ENCODE data around the gene MSI2. TPM values are rescaled to one million over a fixed set of nuclear protein-coding genes. Genes with fewer than 3 reads are reported as not detected.

Gene MSI2
- total RNA-seq, 2 donors from 2014 or later = 53.1 to 74.0 TPM

DNA sequence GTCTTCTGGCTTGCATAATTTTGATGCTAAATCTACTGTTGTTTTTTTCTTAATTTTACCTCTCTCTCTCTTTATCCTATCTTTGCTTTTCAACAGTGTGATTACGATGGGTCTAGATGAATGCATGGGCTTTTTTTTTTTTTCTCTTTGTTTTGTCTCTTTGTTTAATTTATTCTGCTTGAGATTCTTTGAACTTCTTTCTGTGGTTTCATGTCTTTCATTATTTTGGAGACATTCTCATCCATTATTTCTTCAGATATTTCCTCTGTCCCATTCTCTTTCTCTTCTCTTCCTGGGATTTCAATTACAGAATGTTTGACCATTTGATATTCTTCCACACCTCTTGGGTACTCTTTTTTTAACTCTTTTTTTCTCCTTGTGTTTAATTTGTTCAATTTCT, 436.4 kb downstream of the MSI2 start:
- Histone ChIP-seq H3K4me3 (no peak overlapping the region), H3K27me3 (replicated peaks; ENCODE audit: insufficient read depth) (no peaks in the 10 kb centered on the region), H3K36me3 (no peaks in the 10 kb centered on the region), H3K4me1 (replicated peaks) (no peaks in the 10 kb centered on the region), H3K9me3 (no peaks in the 10 kb centered on the region), H3K27ac (no peak overlapping the region)
- intact Hi-C loops (cut with DNase I) = no loop called here
- no peak for DNase-seq (ENCODE audit: low spot score)
- no peak for TF ChIP-seq CTCF (IDR thresholded peaks at IDR 0.05)
- TF ChIP-seq POLR2A (IDR thresholded peaks at IDR 0.05) = no peak
- TF ChIP-seq POLR2AphosphoS5 (IDR thresholded peaks at IDR 0.05) = no peak
- 84% methylated on average over 1 of the region's 1 CpG for WGBS

DNA sequence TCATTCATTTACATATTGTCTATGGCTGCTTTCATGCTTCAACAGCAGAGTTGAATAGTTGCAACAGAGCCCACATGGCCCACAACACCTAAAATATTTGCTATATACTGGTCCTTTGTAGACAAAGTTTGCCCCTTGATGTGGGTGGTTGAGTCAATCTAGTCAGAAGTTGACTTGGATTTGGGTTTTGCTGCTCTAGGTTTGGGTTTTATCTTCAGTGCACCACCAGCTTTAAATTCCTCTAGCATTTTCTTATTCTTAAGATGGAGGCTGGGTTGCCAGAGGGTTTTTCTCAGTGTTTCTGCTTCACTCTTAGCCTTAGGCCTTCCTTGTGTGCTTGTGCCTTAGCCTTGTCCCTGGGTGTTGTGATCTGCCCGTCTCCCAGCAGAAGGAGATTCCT, 437.7 kb downstream of the MSI2 start:
- no peak overlapping the region for H3K27ac ChIP-seq
- no peaks in the 10 kb centered on the region for H3K27me3 ChIP-seq (replicated peaks; ENCODE audit: insufficient read depth)
- DNase-seq (ENCODE audit: low spot score) = no peak
- H3K9me3 ChIP-seq = no peaks in the 10 kb centered on the region
- 96% methylated on average over 1 of the region's 1 CpG for WGBS
- no peak overlapping the region for H3K4me3 ChIP-seq
- intact Hi-C loops (cut with DNase I) = no loop called here
- no peaks in the 10 kb centered on the region for H3K4me1 ChIP-seq (replicated peaks)
- H3K36me3 ChIP-seq = no peaks in the 10 kb centered on the region
- TF ChIP-seq POLR2AphosphoS5 (IDR thresholded peaks at IDR 0.05) = no peak
- TF ChIP-seq CTCF (IDR thresholded peaks at IDR 0.05) = no peak
- no peak for TF ChIP-seq POLR2A (IDR thresholded peaks at IDR 0.05)

DNA sequence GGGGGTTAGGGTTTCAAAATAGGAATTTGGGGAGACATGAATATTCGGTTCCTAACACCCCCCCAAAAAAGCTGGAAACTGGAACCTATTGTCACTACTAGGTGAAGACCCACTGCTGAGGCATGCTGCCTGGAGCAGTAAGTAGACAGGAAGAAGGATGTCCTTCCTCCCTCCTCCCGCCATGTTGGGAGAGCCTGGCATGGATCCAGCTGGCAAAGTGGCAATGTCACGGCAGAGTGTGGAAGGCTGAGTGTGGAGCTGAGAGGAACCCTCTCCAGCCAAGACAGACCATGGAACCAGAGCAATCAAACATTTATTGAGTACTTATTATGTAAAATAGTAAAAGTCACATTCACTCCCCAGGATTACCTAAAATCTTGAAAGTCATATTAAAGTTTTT, 439.7 kb downstream of the MSI2 start:
- DNase-seq (ENCODE audit: low spot score) = no peak
- Histone ChIP-seq H3K4me1 (replicated peaks) (no peaks in the 10 kb centered on the region), H3K36me3 (no peaks in the 10 kb centered on the region), H3K27me3 (replicated peaks; ENCODE audit: insufficient read depth) (no peaks in the 10 kb centered on the region), H3K9me3 (no peaks in the 10 kb centered on the region), H3K27ac (no peak overlapping the region), H3K4me3 (no peak overlapping the region)
- TF ChIP-seq POLR2A (IDR thresholded peaks at IDR 0.05) = no peak
- no peak for TF ChIP-seq CTCF (IDR thresholded peaks at IDR 0.05)
- TF ChIP-seq POLR2AphosphoS5 (IDR thresholded peaks at IDR 0.05) = no peak
- intact Hi-C loops (cut with DNase I) = no loop called here
- 58% methylated on average over 3 of the region's 3 CpGs for WGBS

- intact Hi-C loops (cut with DNase I) = no loop called here
- DNase-seq (ENCODE audit: low spot score) = no peak
- over 99% methylated on average over 7 of the region's 7 CpGs for WGBS
Observed at GRCh38 chr17:57697197-57697596, 440.9 kb downstream of the MSI2 start.

More at GRCh38 chr17:57697197-57697596, 440.9 kb downstream of the MSI2 start:
- H3K4me3 ChIP-seq = no peak overlapping the region
- H3K4me1 ChIP-seq (replicated peaks) = no peaks in the 10 kb centered on the region
- H3K27me3 ChIP-seq (replicated peaks; ENCODE audit: insufficient read depth) = no peaks in the 10 kb centered on the region
- TF ChIP-seq POLR2A (IDR thresholded peaks at IDR 0.05) (no peak), POLR2AphosphoS5 (IDR thresholded peaks at IDR 0.05) (no peak), CTCF (IDR thresholded peaks at IDR 0.05) (no peak)
- H3K9me3 ChIP-seq = no peaks in the 10 kb centered on the region
- H3K36me3 ChIP-seq = no peaks in the 10 kb centered on the region
- no peak overlapping the region for H3K27ac ChIP-seq
